ENCODE measurements around the gene GNAS. TPM values are rescaled to one million over a fixed set of nuclear protein-coding genes. Genes with fewer than 3 reads are reported as not detected.

The GNAS gene
- total RNA-seq, 2 donors from 2014 or later, result 462 to 623 TPM

DNA sequence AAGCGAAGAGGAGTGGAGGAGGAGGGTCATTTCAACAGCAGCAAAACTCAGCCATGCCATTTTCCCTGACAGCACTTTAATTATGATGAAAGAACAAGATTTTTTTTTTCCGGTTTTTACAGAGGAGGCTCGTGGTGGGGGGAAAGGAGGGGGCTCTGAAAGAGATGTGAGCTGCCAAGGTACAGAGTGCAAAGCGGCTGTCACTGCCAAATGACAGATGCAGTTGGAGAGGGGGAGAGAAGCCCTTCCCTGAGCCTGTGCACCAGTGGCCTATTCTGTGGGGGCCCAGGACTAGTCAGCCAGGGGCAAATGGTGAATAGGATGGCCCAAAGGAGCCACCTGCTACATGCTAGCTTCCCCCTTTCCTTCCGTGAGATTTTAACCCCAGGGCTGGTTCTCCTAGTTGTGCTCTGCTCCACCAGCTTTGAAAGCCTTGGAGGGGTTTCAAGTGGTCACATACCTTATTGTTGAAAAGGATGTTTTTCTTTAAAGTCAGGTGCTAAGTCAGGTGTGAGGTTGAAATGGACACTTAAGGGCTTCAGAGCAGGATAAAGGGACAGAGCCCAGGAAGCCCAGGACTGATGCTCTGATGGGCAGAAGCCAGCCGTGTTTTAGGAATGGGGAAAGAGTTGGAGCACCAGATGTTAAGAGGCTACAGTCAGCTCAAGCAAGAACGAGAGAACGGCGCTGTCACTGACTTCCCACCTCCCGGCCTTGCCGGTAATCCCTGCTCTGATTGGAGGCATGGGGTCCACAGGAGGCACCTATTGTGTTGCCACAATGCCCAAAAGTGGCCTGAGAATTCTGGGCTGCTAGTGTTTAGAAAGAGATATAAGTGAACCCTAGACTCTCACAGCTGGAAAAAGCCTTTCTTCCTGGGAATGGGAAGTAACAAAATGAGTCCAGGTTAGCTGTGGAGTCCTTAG is 24.8 kb downstream of the GNAS start:
- TF ChIP-seq, protein P1, sequence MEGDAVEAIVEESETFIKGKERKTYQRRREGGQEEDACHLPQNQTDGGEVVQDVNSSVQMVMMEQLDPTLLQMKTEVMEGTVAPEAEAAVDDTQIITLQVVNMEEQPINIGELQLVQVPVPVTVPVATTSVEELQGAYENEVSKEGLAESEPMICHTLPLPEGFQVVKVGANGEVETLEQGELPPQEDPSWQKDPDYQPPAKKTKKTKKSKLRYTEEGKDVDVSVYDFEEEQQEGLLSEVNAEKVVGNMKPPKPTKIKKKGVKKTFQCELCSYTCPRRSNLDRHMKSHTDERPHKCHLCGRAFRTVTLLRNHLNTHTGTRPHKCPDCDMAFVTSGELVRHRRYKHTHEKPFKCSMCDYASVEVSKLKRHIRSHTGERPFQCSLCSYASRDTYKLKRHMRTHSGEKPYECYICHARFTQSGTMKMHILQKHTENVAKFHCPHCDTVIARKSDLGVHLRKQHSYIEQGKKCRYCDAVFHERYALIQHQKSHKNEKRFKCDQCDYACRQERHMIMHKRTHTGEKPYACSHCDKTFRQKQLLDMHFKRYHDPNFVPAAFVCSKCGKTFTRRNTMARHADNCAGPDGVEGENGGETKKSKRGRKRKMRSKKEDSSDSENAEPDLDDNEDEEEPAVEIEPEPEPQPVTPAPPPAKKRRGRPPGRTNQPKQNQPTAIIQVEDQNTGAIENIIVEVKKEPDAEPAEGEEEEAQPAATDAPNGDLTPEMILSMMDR (IDR thresholded peaks at IDR 0.05), result no peak
- no peak for TF ChIP-seq POLR2A (IDR thresholded peaks at IDR 0.05)
- WGBS, 2 donors, result 71 to 72% methylated on average over 11 of the region's 11 CpGs
- Histone ChIP-seq H3K27me3 (no peaks in the 10 kb centered on the region), H3K4me3 (no peak overlapping the region), H3K36me3 (replicated peaks in 1 of 2; ENCODE audit: insufficient read depth in 1 of 2, low read depth in 2 of 2) (no peaks in the 10 kb centered on the region), H3K4me1 (no peaks in the 10 kb centered on the region), H3K9me3 (no peaks in the 10 kb centered on the region), H3K27ac (no peak overlapping the region)
- ATAC-seq, result no peak
- intact Hi-C loops (cut with DNase I), result no loop called here
- no peak for DNase-seq

DNA sequence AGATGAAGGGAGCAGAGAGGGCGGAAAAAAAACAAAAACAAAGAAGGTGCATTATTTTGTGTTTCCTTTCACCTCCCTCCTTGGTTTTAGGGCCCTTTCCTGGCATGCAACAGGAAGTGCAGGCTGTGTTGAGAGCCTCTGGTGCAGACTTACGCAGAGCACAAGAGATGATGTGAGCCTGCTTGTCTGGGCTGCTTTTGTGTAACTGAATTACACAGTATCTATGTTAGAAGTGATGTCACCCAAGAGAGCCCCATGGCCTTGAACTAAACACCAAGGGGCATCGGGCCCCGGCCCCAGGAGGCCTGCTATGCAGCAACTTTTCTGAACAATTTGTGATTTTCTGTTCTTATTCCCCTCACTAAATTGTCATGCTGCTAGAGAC is 25.5 kb downstream of the GNAS start:
- Histone ChIP-seq H3K4me1 (no peaks in the 10 kb centered on the region), H3K27me3 (no peaks in the 10 kb centered on the region), H3K4me3 (no peak overlapping the region), H3K9me3 (no peaks in the 10 kb centered on the region), H3K27ac (no peak overlapping the region), H3K36me3 (replicated peaks in 1 of 2; ENCODE audit: insufficient read depth in 1 of 2, low read depth in 2 of 2) (no peaks in the 10 kb centered on the region)
- no peak for ATAC-seq
- TF ChIP-seq POLR2A (IDR thresholded peaks at IDR 0.05), result no peak
- TF ChIP-seq, protein P1 (IDR thresholded peaks at IDR 0.05), result no peak
- no peak for DNase-seq
- intact Hi-C loops (cut with DNase I), result no loop called here
- 69 to 78% methylated on average over 4 of the region's 4 CpGs for WGBS, 2 donors

DNA sequence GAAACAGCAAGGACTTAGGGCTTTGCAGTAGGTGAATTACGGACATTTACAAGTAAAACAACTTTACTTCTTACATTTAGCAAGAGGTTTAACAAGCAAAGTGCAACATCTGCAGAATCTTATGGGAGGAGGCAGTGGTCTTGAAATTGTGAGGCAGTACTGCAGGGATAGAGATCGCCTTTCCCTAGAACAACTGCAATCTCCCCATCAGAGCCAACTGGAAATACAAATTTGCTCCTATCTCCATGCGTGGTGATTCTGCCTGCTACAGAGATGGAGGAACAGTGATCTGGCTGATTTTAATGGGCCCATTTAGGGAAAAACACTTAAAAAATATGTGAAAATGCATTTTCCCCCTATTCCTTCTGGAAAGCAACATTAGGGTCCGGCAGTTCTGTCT is 25.9 kb downstream of the GNAS start:
- Histone ChIP-seq H3K4me1 (no peaks in the 10 kb centered on the region), H3K27me3 (no peaks in the 10 kb centered on the region), H3K36me3 (replicated peaks in 1 of 2; ENCODE audit: insufficient read depth in 1 of 2, low read depth in 2 of 2) (no peaks in the 10 kb centered on the region), H3K27ac (no peak overlapping the region), H3K9me3 (no peaks in the 10 kb centered on the region), H3K4me3 (no peak overlapping the region)
- TF ChIP-seq POLR2A (IDR thresholded peaks at IDR 0.05), result no peak
- TF ChIP-seq, protein P1 (IDR thresholded peaks at IDR 0.05), result no peak
- ATAC-seq, result no peak
- intact Hi-C loops (cut with DNase I), result no loop called here
- 77 to 82% methylated on average over 4 of the region's 4 CpGs for WGBS, 2 donors
- no peak for DNase-seq

DNA sequence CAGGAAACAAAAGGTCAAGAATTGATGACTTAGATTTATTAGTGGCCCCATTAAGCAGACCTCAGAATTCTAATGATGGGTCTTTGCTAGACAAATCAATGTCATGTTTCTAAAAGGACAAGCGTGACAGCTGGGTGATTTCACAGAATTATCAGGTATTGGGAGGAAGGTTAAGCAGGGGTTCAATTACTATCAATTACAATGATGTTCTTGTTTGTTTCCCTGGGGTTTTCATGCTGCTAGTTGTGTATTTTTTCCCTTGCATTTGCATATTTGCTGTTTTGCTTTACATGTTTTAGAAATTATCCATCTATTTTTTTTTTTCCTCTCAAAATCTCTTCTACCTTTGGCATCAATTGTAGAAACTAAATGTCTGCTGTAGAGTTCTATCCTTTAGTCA is 27.9 kb downstream of the GNAS start:
- no peak overlapping the region for H3K4me3 ChIP-seq
- intact Hi-C loops (cut with DNase I), result loop anchor here (10.0 kb wide), 1 partner anchor 104 kb away; the partner anchor contains the start of gene NELFCD
- no peaks in the 10 kb centered on the region for H3K4me1 ChIP-seq
- WGBS, 2 donors, result 73 to 86% methylated on average over 1 of the region's 1 CpG
- DNase-seq (no peak), ATAC-seq (no peak)
- no peak overlapping the region for H3K27ac ChIP-seq
- H3K36me3 ChIP-seq (replicated peaks in 1 of 2; ENCODE audit: insufficient read depth in 1 of 2, low read depth in 2 of 2), result no peaks in the 10 kb centered on the region
- TF ChIP-seq, protein P1 (IDR thresholded peaks at IDR 0.05), result no peak
- no peak for TF ChIP-seq POLR2A (IDR thresholded peaks at IDR 0.05)
- H3K27me3 ChIP-seq, result no peaks in the 10 kb centered on the region
- H3K9me3 ChIP-seq, result no peaks in the 10 kb centered on the region
